Ishikawa (cell line): Measurements from ENCODE around the gene PER3.

Experiments
- CEBPB ChIP-seq: IDR thresholded peaks from 2 replicates; pipeline ENCODE4 v1.6.1; 2012
- CREB1 ChIP-seq: IDR thresholded peaks from 2 replicates; pipeline ENCODE4 v1.6.1; 2012; ENCODE audit warnings: low read depth
- EGR1 ChIP-seq: IDR thresholded peaks from 2 replicates; pipeline ENCODE4 v1.6.1; 2012
- EP300 ChIP-seq: IDR thresholded peaks from 2 replicates; pipeline ENCODE4 v1.6.1; 2012; ENCODE audit warnings: borderline replicate concordance
- FOXM1 ChIP-seq: IDR thresholded peaks from 2 replicates; pipeline ENCODE4 v1.6.1; 2012; ENCODE audit warnings: low read depth, borderline replicate concordance
- NFIC ChIP-seq: IDR thresholded peaks from 2 replicates; pipeline ENCODE4 v1.6.1; 2012
- RAD21 ChIP-seq: IDR thresholded peaks from 2 replicates; pipeline ENCODE4 v1.6.1; 2012; ENCODE audit warnings: low read depth
- TAF1 ChIP-seq: IDR thresholded peaks from 2 replicates; pipeline ENCODE4 v1.6.1; 2012; ENCODE audit warnings: low read depth, mild to moderate bottlenecking
- TCF12 ChIP-seq: IDR thresholded peaks from 2 replicates; pipeline ENCODE4 v1.6.1; 2012; ENCODE audit warnings: low read depth
- TEAD4 ChIP-seq: IDR thresholded peaks from 2 replicates; pipeline ENCODE4 v1.6.1; 2012
- USF1 ChIP-seq: IDR thresholded peaks from 2 replicates; pipeline ENCODE4 v1.6.1; 2012
- YY1 ChIP-seq: IDR thresholded peaks from 2 replicates; pipeline ENCODE4 v1.6.1; 2012; ENCODE audit warnings: low read depth
- ZBTB7A ChIP-seq: IDR thresholded peaks from 2 replicates; pipeline ENCODE4 v1.6.1; 2012; ENCODE audit warnings: low read depth
- TF ChIP-seq, protein P1 (sequence below): IDR thresholded peaks from 2 replicates; pipeline ENCODE4 v1.6.1; 2012; ENCODE audit warnings: low read depth, mild to moderate bottlenecking
- TF ChIP-seq, protein P2 (sequence below): IDR thresholded peaks from 2 replicates; pipeline ENCODE4 v1.6.1; 2012

The PER3 gene

GRCh38 chr1:7853684-7854026, 69.6 kb downstream of the PER3 start:
- TF ChIP-seq CEBPB (no peak), FOXM1 (no peak), ZBTB7A (no peak), EGR1 (no peak), TEAD4 (no peak), RAD21 (no peak), CREB1 (no peak), NFIC (no peak), TAF1 (no peak), TCF12 (no peak), EP300 (no peak), USF1 (no peak), YY1 (no peak)
- TF ChIP-seq, protein P1, sequence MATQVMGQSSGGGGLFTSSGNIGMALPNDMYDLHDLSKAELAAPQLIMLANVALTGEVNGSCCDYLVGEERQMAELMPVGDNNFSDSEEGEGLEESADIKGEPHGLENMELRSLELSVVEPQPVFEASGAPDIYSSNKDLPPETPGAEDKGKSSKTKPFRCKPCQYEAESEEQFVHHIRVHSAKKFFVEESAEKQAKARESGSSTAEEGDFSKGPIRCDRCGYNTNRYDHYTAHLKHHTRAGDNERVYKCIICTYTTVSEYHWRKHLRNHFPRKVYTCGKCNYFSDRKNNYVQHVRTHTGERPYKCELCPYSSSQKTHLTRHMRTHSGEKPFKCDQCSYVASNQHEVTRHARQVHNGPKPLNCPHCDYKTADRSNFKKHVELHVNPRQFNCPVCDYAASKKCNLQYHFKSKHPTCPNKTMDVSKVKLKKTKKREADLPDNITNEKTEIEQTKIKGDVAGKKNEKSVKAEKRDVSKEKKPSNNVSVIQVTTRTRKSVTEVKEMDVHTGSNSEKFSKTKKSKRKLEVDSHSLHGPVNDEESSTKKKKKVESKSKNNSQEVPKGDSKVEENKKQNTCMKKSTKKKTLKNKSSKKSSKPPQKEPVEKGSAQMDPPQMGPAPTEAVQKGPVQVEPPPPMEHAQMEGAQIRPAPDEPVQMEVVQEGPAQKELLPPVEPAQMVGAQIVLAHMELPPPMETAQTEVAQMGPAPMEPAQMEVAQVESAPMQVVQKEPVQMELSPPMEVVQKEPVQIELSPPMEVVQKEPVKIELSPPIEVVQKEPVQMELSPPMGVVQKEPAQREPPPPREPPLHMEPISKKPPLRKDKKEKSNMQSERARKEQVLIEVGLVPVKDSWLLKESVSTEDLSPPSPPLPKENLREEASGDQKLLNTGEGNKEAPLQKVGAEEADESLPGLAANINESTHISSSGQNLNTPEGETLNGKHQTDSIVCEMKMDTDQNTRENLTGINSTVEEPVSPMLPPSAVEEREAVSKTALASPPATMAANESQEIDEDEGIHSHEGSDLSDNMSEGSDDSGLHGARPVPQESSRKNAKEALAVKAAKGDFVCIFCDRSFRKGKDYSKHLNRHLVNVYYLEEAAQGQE: no peak
- TF ChIP-seq, protein P2, sequence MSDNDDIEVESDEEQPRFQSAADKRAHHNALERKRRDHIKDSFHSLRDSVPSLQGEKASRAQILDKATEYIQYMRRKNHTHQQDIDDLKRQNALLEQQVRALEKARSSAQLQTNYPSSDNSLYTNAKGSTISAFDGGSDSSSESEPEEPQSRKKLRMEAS: no peak

GRCh38 chr1:7856345-7856744, 72.3 kb downstream of the PER3 start:
- no peak for TF ChIP-seq EGR1
- no peak for TF ChIP-seq TAF1
- no peak for TF ChIP-seq NFIC
- no peak for TF ChIP-seq CREB1
- TF ChIP-seq USF1: no peak
- no peak for TF ChIP-seq ZBTB7A
- no peak for TF ChIP-seq YY1
- TF ChIP-seq, protein P2: no peak
- no peak for TF ChIP-seq FOXM1
- TF ChIP-seq TEAD4: no peak

DNA sequence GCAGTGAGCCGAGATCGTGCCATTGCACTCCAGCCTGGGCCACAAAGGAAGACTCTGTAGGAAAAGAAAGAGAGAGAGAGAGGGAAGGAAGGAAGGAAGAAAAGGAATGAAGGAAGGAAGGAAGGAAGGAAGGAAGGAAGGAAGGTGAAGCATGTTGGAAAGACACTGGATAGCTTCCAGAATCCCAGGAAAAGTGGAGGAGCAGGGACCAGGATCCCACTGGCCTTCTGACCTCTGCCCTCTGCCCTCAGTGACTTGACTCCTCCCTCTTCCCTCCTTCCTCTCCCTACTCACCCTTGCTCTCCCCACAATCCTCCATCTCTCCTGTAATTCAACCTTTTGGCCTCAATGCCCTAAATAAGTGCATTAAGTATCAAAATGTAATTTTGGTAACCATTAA, 72.9 kb downstream of the PER3 start:
- TF ChIP-seq EGR1 (no peak), CREB1 (no peak), USF1 (no peak)
- TF ChIP-seq, protein P2: no peak

DNA sequence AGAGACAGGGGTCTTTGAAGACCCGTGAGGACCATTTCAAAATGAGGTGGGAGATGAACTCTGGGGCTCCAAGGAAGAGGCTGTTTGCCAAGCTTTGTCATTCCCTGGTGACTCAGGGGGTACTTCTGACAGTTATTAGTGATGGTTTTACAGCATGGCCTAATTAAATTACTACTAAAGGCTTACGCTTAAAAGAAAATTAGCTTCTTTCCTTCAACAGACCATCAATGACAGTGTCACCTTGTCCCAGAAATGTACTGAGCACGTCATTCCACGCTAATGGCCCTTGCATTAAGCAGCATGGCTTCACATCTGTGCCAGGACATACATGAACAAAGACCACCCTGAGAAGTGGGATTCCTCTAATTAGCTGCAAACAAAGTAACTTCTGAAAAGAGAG, 73.9 kb downstream of the PER3 start:
- no peak for TF ChIP-seq RAD21
- TF ChIP-seq USF1: no peak
- no peak for TF ChIP-seq EGR1
- TF ChIP-seq, protein P1: no peak
- no peak for TF ChIP-seq TAF1
- TF ChIP-seq FOXM1: no peak
- TF ChIP-seq, protein P2: no peak
- no peak for TF ChIP-seq CEBPB
- no peak for TF ChIP-seq NFIC
- no peak for TF ChIP-seq EP300
- no peak for TF ChIP-seq TCF12
- no peak for TF ChIP-seq TEAD4
- no peak for TF ChIP-seq YY1
- no peak for TF ChIP-seq ZBTB7A
- no peak for TF ChIP-seq CREB1

DNA sequence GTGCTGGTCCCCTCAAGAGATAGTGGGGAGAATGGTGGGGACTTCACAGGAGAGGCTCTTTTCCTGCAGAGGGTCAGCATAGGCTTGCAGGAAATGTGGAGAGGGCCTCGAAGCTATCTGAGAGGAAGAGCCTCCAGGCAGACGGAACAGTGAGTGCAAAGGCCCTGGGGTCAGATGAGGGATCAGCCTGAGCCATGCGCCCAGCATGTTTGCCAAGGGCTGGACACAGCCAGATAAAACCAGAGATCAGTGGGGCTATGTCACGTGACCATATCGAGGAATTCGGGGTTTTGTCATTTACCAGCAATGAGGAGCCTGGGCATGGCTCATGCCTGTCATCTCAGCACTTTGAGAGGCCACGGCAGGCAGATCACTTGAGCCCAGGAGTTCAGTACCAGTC, 75.3 kb downstream of the PER3 start:
- TF ChIP-seq TEAD4 (no peak), EP300 (no peak), CREB1 (no peak), EGR1 (no peak), RAD21 (no peak), NFIC (no peak)
